Stimulated activated CD4-positive, alpha-beta T cell treated with anti-CD3 and anti-CD28 coated beads, Interleukin-4, amount 100 ng/mL, for 24 hours (primary cell): Measurements from ENCODE around the gene CACNA2D2.

Experiments used
- DNase-seq: peaks from one replicate; pipeline ENCODE4 v3.0.0-alpha.2; 2020

CACNA2D2 gene

GRCh38 chr3:50503504-50504342 is at the start of gene CACNA2D2:
TSS of gene CACNA2D2 (minus strand) at chr3:50503634. CDS start at chr3:50503423, 211 bp downstream.
- DNase-seq, result peak; percentile 40

DNA sequence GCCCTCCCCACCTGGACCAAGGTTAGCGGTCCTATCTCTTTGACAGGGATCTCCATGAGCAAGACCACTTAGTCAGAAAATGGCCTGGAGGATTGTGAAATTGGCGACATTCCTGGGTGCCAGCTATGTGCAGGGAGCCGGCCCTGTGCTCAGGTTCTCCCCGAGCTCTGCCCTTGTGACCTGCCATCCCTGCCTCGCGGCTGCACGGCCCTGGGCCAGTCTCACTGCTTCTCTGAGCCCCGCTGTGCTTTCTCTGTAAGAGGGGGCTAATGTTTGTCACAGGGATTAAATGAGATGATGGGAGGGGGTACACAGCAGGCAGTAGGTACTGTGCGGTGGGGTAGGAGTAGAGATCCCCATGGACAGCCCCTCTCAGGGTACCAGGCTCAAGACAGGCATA is 49.2 kb upstream of the CACNA2D2 start:
- no peak for DNase-seq

GRCh38 chr3:50551681-50552435 is 48.4 kb upstream of the CACNA2D2 start:
- DNase-seq, result no peak

DNA sequence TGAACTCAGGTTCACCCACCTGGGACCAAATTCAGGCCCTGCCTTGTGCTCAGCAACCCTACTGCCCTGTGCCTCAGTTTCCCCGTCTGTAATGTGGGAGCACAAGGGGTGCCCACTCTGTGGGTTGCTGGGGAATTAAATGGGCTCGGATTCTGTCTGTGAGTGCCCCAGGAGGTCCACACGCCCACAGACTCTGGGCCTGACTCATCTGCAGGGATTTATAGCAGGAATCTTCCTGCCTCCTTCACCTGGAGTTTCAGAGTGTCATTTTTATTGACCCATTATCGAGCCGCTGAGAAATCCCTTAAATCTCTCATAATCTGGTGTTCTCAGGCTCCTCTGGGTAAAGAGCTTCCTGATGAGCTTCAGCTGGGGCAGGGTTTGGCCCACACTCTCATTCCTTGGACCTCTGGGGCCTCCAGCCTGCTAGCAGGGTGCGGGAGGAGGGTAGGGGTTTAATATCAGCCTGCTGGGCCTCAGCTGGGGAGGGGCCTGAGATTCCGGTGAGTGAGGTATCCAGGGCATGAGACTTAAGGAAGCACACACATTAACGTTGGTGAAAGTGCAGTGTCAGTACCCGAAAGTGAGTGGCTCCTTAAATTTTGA is 47.7 kb upstream of the CACNA2D2 start:
- no peak for DNase-seq

DNA sequence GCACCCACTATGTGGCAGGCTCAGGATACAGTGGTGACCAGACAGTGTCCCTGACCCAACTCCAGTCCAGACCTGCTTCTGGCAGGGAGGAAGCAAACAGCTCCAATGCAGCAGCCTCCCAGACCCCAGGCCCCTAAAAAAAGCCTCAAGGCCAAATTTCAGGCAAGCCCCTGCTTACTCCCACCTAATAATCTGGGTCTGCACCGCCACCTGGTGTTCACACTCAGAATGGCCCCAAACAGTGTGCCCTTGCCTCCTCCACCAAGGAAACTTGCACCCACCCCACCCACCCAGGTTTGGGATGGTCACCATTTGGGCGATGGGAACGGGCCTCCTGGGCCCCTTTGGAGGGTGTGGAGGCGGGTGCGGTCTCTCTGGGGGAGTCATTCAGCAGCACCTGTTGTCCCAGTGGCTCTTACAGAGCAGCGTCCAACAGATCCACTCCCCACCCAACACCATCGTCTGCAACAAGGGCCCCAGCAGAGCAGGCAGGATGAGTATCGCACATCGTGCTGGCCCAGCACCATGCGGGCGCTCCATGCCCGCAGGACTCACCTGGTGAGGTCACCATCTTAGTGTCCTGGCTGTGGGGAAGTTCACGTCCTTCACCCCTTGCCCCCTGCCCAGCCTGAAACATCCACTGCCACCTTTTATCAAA is 46.8 kb upstream of the CACNA2D2 start:
- peak; percentile 71 for DNase-seq

DNA sequence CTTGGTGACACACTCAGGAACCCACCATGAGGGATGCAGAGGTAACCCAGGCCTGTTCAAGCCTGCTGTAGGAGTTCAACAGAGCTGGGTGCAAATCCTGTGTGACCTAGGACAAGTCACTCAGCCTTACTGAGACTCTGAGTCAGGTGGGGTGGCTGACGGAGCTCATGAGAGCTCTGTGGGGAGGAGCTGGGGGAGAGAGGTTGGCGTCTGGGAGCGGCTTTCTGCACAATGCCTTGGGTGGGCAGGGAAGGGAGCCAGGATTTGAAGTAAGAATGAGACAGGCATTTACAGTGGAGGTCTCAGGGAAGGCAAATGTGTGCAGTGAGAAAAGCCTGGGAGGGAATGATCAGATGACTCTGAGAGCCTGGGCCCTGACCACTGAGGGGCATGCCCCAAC is 45.8 kb upstream of the CACNA2D2 start:
- no peak for DNase-seq

DNA sequence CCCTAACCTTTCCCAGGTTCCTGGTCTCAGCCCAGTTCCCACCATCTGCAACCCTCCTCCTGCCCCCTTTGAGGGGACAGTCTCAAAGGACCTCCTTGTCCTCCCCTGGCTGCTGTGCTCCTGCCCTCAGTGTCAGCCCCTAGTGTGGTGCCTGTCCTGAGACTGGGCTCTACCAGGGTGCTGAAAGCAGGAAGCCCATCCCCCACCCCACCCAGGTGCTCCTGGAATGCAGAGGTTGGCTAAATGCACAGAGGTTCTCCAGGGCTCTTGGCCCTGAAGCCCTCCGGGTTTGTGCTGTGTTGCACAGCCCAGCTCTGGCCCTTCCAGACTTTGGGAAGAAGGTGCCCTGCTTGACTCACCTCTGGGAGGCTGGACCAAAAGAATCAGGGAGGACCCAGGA is 42.3 kb upstream of the CACNA2D2 start:
- DNase-seq, result no peak

DNA sequence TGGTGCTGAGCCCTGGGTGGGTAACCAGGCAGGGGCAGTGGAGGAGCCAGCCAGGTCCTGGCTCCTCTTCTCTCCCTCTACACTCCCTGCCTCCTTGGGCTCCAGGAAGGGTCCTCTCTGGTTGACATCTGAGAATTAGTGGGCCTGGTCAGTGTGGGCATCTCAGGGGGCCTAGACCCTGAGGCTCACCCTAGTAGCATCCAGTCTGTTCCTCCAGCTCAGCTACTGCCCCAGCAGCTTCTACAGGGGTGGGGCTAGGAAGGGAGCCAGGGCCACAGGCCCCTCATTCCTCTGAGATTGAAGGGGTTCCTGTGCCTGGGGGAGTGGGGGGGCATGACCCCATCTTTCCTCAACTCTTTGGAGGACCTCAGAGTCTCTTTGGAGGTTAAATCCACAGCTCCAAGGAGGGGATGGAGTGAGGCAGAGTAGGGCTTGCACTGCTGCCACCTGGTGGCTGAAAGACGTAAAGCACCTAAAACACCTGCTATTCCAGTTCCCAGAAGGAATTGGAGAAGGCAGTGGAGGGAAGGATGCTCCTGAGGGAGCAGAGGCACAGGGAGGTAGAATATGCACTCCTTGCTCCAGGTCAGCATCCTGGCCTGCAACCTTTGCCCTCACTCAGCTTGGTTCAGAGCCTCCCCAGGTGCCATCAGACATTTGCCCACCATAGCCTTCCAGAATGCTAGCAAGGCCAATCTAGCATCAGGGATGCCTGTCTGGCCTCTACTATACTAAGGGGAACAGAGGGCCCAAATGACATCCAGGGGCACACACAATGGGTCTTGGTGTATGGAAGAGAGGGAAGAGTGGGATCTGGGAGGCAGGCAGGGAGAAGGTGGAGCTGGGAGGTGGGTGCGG is 39.0 kb upstream of the CACNA2D2 start:
- peak; percentile 70 for DNase-seq

- DNase-seq, result no peak
Measured at GRCh38 chr3:50539356-50540286, 36.2 kb upstream of the CACNA2D2 start.

- DNase-seq, result no peak
Measured at GRCh38 chr3:50537421-50538129, 34.1 kb upstream of the CACNA2D2 start.

DNA sequence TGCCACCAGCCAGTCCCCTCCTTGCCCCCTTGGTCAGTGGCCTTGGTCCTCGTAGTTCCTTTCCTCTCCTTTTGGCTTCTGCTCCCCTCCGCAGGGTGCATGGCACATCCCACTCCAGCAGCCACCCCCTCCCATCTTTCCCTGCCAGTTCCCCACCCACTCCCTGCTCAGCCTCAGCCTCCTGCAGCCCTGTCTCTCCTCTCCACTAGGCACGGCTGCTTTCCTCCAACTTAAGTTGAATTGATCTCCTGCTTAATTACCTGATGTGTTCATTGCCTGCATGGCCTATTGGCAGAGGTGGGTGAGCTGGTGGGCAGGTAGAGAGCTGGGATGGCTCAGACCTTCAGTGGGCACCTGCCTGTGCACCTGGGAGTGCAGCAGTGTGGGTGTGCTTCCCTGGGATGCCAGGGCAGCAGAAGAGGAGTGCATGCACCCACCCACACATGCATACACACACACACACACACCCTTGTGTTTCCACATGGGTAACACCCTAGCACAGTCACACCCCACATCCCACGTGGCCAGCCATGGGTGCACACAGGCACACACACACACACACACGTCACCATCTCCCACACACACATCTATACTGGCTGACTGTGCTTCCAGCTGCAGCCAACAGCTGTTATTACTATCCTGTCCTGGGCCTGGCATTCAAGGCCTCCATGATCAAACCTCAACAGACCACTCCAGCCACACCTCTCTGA is 33.2 kb upstream of the CACNA2D2 start:
- no peak for DNase-seq

GRCh38 chr3:50534681-50535330 is 31.4 kb upstream of the CACNA2D2 start:
- no peak for DNase-seq

DNA sequence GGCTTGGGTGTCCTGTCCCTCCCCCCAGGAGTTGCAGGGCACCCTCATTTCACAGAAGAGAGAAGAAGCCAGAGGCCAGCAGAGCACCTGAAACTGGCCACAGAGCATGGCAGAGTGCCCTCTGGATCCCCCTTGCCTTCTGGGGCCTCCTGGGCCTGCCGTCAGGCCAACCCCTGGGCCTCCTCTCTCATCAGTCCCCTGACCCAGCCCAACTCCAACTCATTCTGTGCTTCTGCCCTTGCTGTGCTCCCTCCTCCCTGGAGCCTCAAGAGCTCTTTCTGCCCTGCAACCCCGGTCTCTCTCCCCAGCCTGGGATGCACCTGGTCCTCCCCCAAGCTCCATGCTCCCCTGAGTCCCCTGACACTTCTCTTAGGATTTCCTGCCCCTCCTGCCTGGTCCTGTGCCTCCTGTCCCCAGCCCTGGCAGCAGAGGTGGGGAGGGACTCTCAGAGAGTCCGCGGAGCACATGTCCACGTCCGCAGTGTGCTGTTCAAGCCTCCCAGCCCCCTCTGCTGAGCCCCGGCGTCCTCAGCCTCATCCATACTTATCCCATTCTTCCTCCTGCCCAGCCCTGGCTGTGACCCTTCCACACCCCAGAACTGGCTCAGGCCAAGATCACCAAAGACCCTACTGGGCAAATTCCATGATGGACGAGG is 30.5 kb upstream of the CACNA2D2 start:
- DNase-seq, result no peak

GRCh38 chr3:50533316-50533715 is 29.9 kb upstream of the CACNA2D2 start:
- no peak for DNase-seq

DNA sequence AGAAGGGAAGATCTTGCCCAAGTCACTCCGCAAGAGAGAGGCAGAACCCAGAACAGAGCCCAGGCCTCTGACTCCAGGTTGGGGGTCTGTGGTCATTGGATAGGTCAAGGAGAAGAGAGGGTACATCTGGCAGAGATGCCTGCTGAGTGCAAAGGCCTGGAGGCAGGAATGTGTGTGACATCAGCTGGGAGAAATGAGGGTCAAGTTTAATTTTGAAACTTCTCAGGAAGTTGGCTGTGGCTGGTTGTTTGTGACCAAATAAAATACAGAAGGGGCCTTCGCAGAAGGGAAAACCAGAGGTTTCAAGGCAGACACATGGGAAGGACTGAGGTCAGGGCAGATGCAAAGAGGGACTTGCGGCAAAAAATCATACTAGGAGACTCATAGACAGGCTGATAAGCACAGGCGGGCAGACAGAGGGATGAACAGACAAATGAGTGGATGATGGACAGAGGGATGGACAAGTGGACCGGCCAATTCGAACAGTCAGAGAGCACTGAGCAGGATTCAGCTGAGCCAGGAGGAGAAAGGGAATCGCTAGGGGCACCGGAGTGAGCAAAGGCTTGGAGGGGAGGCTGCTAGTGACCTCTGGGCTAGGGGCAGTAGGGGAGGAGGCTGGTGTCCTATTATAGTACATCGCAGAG is 28.8 kb upstream of the CACNA2D2 start:
- DNase-seq, result no peak

DNA sequence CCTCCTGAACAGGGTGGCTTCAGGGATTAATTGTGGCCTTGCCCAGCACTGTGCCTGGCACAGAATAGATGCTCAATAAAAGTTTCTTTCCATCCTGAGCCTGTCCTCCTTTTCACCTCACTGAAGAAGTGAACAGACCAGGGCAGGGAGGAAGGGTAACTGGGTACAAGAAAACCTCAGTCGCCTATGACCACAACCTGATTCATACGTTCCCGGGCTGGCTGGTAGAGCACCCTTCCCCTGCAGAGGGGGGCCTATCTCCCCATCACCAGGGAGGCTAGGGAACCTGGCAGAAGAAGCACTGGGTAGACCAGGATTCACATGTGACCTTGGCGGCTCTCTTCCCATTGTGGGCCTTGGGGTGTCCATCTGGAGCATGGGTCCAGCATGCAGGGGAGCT is 27.8 kb upstream of the CACNA2D2 start:
- no peak for DNase-seq

DNA sequence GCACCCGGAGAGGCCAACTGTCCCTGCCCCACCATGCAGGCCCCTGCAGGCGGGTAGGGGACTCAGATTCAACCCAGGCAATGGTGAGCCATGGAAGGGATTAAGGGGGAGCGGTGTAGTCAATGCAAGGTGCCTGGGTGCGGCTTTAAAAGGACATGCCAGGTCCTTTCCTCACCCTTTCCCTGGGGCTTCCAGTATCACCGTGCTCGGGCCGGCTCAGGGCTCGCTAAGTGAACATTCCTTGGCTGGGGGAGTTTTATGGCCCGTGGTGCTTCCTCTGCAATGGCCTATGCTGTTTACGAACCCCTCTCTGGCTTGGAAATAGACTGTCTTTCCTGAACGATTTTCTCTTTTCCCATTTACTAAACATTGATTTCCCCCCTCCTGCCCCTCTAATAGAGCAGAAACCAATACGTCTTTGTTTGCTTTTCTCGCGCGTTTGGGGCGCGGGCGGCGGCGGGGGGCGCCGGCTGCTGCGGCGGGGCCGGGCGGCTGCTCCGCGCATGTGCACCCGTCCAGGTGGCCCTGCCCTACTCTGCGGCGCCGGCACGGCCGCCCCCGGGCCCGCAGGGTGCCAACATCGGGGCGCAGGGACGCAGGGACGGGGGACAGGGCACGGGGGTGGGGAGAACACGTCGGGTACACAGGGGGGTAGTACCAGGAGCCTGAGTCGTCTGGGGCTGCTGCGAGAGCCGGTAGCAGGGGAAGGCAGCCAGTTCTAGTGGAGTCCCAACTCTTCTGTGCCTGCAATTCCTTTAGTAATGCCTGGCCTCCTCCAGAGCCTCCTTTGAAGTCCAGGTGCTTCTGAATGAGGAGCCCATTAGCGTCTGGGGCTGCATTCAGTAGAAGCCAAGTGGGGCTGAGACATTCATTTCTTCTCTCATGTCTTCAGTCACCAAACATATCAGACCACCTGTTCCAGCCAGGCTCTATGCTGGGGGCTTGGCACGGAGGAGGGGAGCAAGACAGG is 26.9 kb upstream of the CACNA2D2 start:
- no peak for DNase-seq
